Endothelial cell of umbilical vein (primary cell): ENCODE data around the gene BCL2L13. TPM values are rescaled to one million over a fixed set of nuclear protein-coding genes. Genes with fewer than 3 reads are reported as not detected.
"Not testable (repeated sequence)": the region's sequence is repeated elsewhere in the genome, so short reads cannot be mapped to it uniquely, and the experiment has no call there.

Source experiments
- BruUV-seq: library from RNA; stranded (reverse); fragments of 400-500 nt; replicated peaks from 2 replicates; lab custom pipeline; 2021; lab: Mats Ljungman, UMichigan
- CTCF ChIA-PET: fragments of 300-600, 350-600 bp; sonication (Branson Sonifier 250); formaldehyde crosslinking; loops from one replicate; lab custom pipeline; 2021; ENCODE audit warnings: antibody characterized with exemption, inconsistent platforms; lab: Charles Lee
- POLR2A ChIA-PET: fragments of 300-600, 350-600 bp; sonication (Branson Sonifier 250); formaldehyde crosslinking; loops from one replicate; lab custom pipeline; 2021; ENCODE audit warnings: antibody characterized with exemption, inconsistent platforms; lab: Charles Lee
- DNase-seq: peaks from one replicate; pipeline ENCODE4 v3.0.0-alpha.2; 2011; ENCODE audit warnings: low read depth, low spot score
- FAIRE-seq: peaks from 2 replicates; lab custom pipeline; 2011; peaks lifted over from hg19 to GRCh38; lab: Jason Lieb, UNC
- H2AFZ ChIP-seq: 2 replicates; pipeline ENCODE4 v1.6.0; 2012; ENCODE audit warnings: low read depth, low read length, control low read depth, inconsistent platforms
- H3K27ac ChIP-seq: 2 replicates; pipeline ENCODE4 v1.5.1; 2011; ENCODE audit warnings: low read depth, mild to moderate bottlenecking, control low read depth, low read length, moderate library complexity; ENCODE audit not compliant: insufficient read depth
- H3K27me3 ChIP-seq, 2 experiments: 2 replicates each; pipeline versions ENCODE4 v1.6.0 to v1.6.1; 2011; ENCODE audit warnings: low read length in 2 of 2, mixed read lengths in 1 of 2; ENCODE audit not compliant: control insufficient read depth in 2 of 2, insufficient read depth in 2 of 2
- H3K36me3 ChIP-seq, 2 experiments: 2 replicates in 1 of 2; 3 replicates in 1 of 2; pipeline ENCODE4 v1.5.1; 2011; ENCODE audit warnings: low read length in 2 of 2, mild to moderate bottlenecking in 1 of 2, moderate library complexity in 1 of 2; ENCODE audit not compliant: control insufficient read depth in 2 of 2, insufficient read depth in 2 of 2; ENCODE audit errors: extremely low read depth in 1 of 2
- H3K4me1 ChIP-seq: 3 replicates; pipeline ENCODE4 v1.5.1; 2011; ENCODE audit warnings: mild to moderate bottlenecking, low read length; ENCODE audit not compliant: control insufficient read depth, insufficient read depth; ENCODE audit errors: extremely low read depth
- H3K4me2 ChIP-seq: 2 replicates; pipeline ENCODE4 v1.6.1; 2011; ENCODE audit warnings: low read length, control low read depth, mixed read lengths; ENCODE audit not compliant: insufficient read depth
- H3K4me3 ChIP-seq, 3 experiments: fragments of 200-600 bp in 1 of 3; sonication (generic), shearing (Covaris generic) in 1 of 3; replicated peaks in 1 of 3; 2 replicates each; pipeline ENCODE4 v1.5.1; 2011 to 2016; ENCODE audit warnings: control low read depth in 3 of 3, low read length in 3 of 3, mild to moderate bottlenecking in 2 of 3, inconsistent platforms in 1 of 3, low read depth in 1 of 3, moderate library complexity in 1 of 3; ENCODE audit not compliant: insufficient read depth in 1 of 3
- H3K79me2 ChIP-seq: 2 replicates; pipeline ENCODE4 v1.6.0; 2012; ENCODE audit warnings: low read length, inconsistent platforms; ENCODE audit not compliant: control insufficient read depth, insufficient read depth
- H3K9ac ChIP-seq: replicated peaks from 2 replicates; pipeline ENCODE3; 2011; ENCODE audit warnings: low read length, control low read depth; ENCODE audit not compliant: insufficient read depth; ENCODE audit errors: extremely low read depth
- H3K9me1 ChIP-seq: replicated peaks from 3 replicates; pipeline ENCODE4 v1.6.0; 2011; ENCODE audit warnings: mild to moderate bottlenecking, low read length; ENCODE audit not compliant: control insufficient read depth, insufficient read depth; ENCODE audit errors: extremely low read depth
- H3K9me3 ChIP-seq: replicated peaks from 2 replicates; pipeline ENCODE4 v1.5.1; 2012; ENCODE audit warnings: low read length, inconsistent platforms; ENCODE audit not compliant: control insufficient read depth, insufficient read depth
- H4K20me1 ChIP-seq: replicated peaks from 2 replicates; pipeline ENCODE3; 2011; ENCODE audit warnings: mild to moderate bottlenecking, low read length; ENCODE audit not compliant: control insufficient read depth, insufficient read depth; ENCODE audit errors: extremely low read depth
- EZH2 ChIP-seq: IDR thresholded peaks from 2 replicates; pipeline ENCODE4 v1.6.1; 2012; ENCODE audit warnings: borderline replicate concordance, low read depth, mild to moderate bottlenecking, moderate library complexity, low read length, inconsistent platforms; ENCODE audit not compliant: severe bottlenecking
- GATA2 ChIP-seq: IDR thresholded peaks from 2 replicates; pipeline ENCODE4 v1.7.0; 2011; ENCODE audit warnings: low read depth, mild to moderate bottlenecking, moderate library complexity, mixed read lengths, low read length; ENCODE audit not compliant: insufficient read length, insufficient read depth
- JUN ChIP-seq: IDR thresholded peaks from 2 replicates; pipeline ENCODE4 v1.6.1; 2011; ENCODE audit warnings: borderline replicate concordance, low read depth; ENCODE audit not compliant: insufficient read length, insufficient read depth
- MAX ChIP-seq: IDR thresholded peaks from 2 replicates; pipeline ENCODE4 v1.6.1; 2011; ENCODE audit not compliant: insufficient read depth, insufficient read length
- POLR2A ChIP-seq: IDR thresholded peaks from 2 replicates; pipeline ENCODE4 v1.6.1; 2012; ENCODE audit warnings: low read depth, mild to moderate bottlenecking, control low read depth, low read length
- dilution Hi-C: fragments of 300-500 bp; cut with MboI; formaldehyde crosslinking; loops from one replicate; pipeline ENCODE4 v1.15.0; 2019; ENCODE audit warnings: low sequenced_read_pairs; ENCODE audit not compliant: extremely low pct_ligation_motif_present
- intact Hi-C: fragments of 100-400 bp; cut with micrococcal nuclease; formaldehyde crosslinking; loops from one replicate; pipeline ENCODE4 v1.10.0; 2022
- polyA plus RNA-seq, 4 experiments: library from polyadenylated mRNA; depleted of rRNA in 3 of 4; stranded (reverse) in 3 of 4; unstranded in 1 of 4; fragments of >200 nt; gene quantifications; 2 replicates each; pipeline versions ENCODE4 v1.2.1 to v1.2.3, GENCODE V29; 2011 to 2012; ENCODE audit warnings: missing spikeins in 1 of 4
- total RNA-seq: library from RNA; stranded (reverse); gene quantifications from 2 replicates; pipeline ENCODE4 v1.2.3, GENCODE V29; 2021

The BCL2L13 gene
- total and polyA plus RNA-seq, 2 donors (not counting 3 experiments of a cell fraction or from before 2014, with no cell fraction given) = 28.1 to 36.2 TPM

GRCh38 chr22:17639247-17639741 is 737 bp downstream of the BCL2L13 start:
- intact Hi-C loops (loop anchor here (2.0 to 10.0 kb wide), 3 partner anchors 68 to 436 kb away; partner anchors contain the start of genes BID and PEX26), dilution Hi-C loops (no loop called here)
- peak overlapping the region; percentile 85 for H3K4me2 ChIP-seq
- no peaks in the 10 kb centered on the region for H3K9me1 ChIP-seq
- H3K27me3 ChIP-seq = no peaks in the 10 kb centered on the region
- TSS peak; percentile 85 for BruUV-seq
- peak overlapping the region; percentile 56 for H2AFZ ChIP-seq
- POLR2A ChIA-PET = no interaction called here
- peaks cover 16% of the 10 kb centered on the region for H3K4me1 ChIP-seq
- no peaks in the 10 kb centered on the region for H3K9me3 ChIP-seq
- H3K9ac ChIP-seq = peak overlapping the region; percentile 98
- no peak for TF ChIP-seq EZH2
- DNase-seq (peak; percentile 59), FAIRE-seq (peak; percentile 67)
- H3K27ac ChIP-seq = peak overlapping the region; percentile 88
- H3K36me3 ChIP-seq = no peaks in the 10 kb centered on the region
- CTCF ChIA-PET = interaction anchor here (0.6 to 1.4 kb wide), 5 partner anchors 8 to 103 kb away, joined by 3 to 5 read pairs (median 3); no protein-coding TSS in a partner anchor
- H3K79me2 ChIP-seq = peaks cover 15% of the 10 kb centered on the region
- no peaks in the 10 kb centered on the region for H4K20me1 ChIP-seq
- H3K4me3 ChIP-seq = peak overlapping the region; percentile 60 to 92 (median 86)

DNA sequence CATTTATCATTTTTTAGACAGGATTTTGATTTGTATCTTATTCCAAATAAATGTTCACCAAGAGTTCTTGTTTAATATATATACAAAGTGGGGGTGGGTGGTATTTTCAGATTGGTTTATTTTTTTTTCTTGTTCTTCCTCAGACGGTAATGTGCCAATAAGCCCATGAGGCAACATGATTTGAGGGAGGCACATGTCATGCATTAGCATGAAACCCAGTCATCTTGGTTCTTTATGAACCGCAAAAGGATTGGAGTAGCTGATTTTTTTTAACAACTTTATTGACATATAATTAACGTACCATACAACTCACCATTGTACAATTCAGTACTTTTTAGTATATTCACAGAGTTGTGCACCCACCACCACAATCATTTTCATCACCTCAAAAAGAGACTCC is 2.7 kb downstream of the BCL2L13 start:
- POLR2A ChIA-PET = no interaction called here
- peaks cover 16% of the 10 kb centered on the region for H3K4me1 ChIP-seq
- no peak for FAIRE-seq
- DNase-seq = no peak
- peaks cover 17% of the 10 kb centered on the region for H3K79me2 ChIP-seq
- BruUV-seq = no TSS peak
- no peaks in the 10 kb centered on the region for H3K36me3 ChIP-seq
- TF ChIP-seq EZH2 (no peak), MAX (no peak), JUN (no peak), POLR2A (no peak), GATA2 (no peak)
- intact Hi-C loops = no loop called here
- no peaks in the 10 kb centered on the region for H3K9me1 ChIP-seq
- H3K4me3 ChIP-seq = no peak overlapping the region
- H3K27ac ChIP-seq = no peak overlapping the region
- dilution Hi-C loops = no loop called here
- H3K9me3 ChIP-seq = no peaks in the 10 kb centered on the region
- CTCF ChIA-PET = no interaction called here
- H3K9ac ChIP-seq = no peak overlapping the region
- H3K27me3 ChIP-seq = no peaks in the 10 kb centered on the region
- H4K20me1 ChIP-seq = no peaks in the 10 kb centered on the region
- H2AFZ ChIP-seq = no peak overlapping the region
- H3K4me2 ChIP-seq = no peak overlapping the region

DNA sequence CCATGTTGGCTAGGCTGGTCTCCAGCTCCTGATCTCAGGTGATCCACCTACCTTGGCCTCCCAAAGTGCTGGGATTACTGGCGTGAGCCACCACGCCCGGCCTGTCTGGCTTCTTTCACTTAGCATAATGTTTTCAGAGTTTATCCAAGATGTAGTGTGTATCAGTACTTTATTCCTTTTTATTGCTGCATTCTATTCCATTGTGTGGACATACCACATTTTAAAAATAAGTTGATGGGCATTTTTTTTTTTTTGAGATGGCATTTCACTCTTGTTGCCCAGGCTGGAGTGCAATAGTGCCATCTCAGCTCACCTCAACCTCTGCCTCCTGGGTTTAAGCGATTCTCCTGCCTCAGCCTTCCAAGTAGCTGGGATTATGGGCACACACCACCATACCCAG is 3.8 kb downstream of the BCL2L13 start:
- H3K36me3 ChIP-seq, H3K27me3 ChIP-seq, DNase-seq, H3K4me2 ChIP-seq, intact Hi-C loops, BruUV-seq, POLR2A ChIA-PET, H3K9me3 ChIP-seq, H2AFZ ChIP-seq, H3K27ac ChIP-seq, CTCF ChIA-PET, H4K20me1 ChIP-seq, dilution Hi-C loops, H3K9me1 ChIP-seq, H3K4me3 ChIP-seq, FAIRE-seq, H3K9ac ChIP-seq: not testable (repeated sequence)
- peaks cover 18% of the 10 kb centered on the region for H3K79me2 ChIP-seq
- H3K4me1 ChIP-seq = peaks cover 16% of the 10 kb centered on the region
